Erythroblast (primary cell): Measurements from ENCODE around the gene LZIC.

Experiments used
- GATA1 ChIP-seq: IDR thresholded peaks from 2 replicates; pipeline ENCODE4 v1.6.1; 2011; ENCODE audit warnings: low read depth, mild to moderate bottlenecking, control low read depth, low read length, moderate library complexity
- POLR2A ChIP-seq: IDR thresholded peaks from 2 replicates; pipeline ENCODE4 v1.6.1; 2011; ENCODE audit warnings: mild to moderate bottlenecking, low read length

GRCh38 chr1:9881838-9882249 is 61.3 kb downstream of the LZIC start:
- TF ChIP-seq POLR2A (no peak), GATA1 (no peak)
